ENCODE measurements around the gene HOXB3.

Gene HOXB3

DNA sequence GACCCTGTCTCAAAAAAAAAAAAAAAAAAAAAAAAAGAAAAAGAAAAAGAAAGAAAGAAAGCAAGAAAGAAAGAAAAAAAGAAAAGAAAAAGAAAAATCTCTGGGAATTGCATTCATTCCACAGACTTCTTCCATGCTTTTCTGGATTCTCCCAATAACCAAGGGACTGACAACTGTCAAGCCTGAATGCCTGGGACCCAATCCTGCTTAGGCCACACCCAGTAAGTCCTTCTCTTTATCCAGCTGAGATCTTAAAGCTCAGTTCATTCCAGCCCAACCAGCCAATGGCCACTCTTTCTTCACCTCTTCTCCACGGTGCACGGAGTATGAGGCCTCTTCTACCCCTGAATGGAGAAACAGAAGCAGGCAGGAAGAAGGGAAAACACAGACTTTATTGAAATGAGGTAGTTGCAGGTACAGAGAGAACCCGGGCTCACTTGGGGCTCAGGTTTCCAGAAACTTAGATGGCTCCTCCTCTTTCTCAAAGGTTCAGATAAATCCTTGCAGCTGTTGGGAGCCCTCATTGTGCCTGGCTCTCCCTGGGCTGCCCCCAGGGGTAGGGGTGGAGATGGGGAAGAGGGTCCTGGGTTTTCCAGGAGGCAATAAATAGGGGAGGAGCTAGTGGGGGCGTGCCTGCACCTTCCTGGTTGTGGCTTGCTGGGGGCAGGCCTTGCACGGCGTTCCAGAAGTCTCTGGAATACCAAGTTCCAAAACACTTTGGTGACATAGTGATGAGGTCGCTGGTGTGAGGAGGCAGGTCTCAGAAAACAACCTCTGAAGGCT is 61.7 kb downstream of the HOXB3 start:
- H3K36me3 ChIP-seq (ENCODE audit: control insufficient read depth in 2 of 2, insufficient read depth in 2 of 2, low read length in 2 of 2) = no peaks in the 10 kb centered on the region
- H3K9ac ChIP-seq (ENCODE audit: low read depth in 1 of 2, low read length in 2 of 2) = no peak overlapping the region
- H3K27ac ChIP-seq (ENCODE audit: low read depth in 2 of 2, low read length in 2 of 2) = no peak overlapping the region
- no peaks in the 10 kb centered on the region for H3K9me3 ChIP-seq (ENCODE audit: control insufficient read depth in 2 of 2, low read length in 2 of 2)
- peaks cover 4 to 10% of the 10 kb centered on the region in 2 donors for H3K27me3 ChIP-seq (ENCODE audit: control insufficient read depth in 2 of 2, insufficient read depth in 2 of 2, low read length in 2 of 2)
- no peak overlapping the region for H3K4me3 ChIP-seq (ENCODE audit: low read length in 2 of 2)
- no peaks in the 10 kb centered on the region for H3K4me1 ChIP-seq (ENCODE audit: control insufficient read depth in 2 of 2, insufficient read depth in 2 of 2, low read length in 2 of 2)

DNA sequence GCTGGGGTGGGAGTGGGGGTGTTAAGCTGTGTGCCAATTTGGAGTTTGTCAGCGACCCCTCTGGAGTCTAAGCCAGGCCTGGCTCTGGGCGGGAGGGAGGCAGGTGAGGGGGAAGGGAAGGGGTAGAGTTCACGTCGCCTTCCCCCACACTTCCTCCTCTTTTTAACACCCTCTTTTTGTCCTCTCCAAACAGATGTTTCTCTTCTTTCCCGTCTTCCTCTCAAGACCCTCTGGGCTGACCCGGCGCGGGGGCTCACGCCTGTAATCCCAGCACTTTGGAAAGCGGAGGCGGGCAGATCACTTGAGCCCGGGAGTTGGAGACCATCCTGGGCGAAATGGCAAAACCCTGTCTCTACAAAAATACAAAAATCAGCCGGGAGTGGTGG is 62.5 kb downstream of the HOXB3 start:
- Histone ChIP-seq H3K4me1 (ENCODE audit: control insufficient read depth in 2 of 2, insufficient read depth in 2 of 2, low read length in 2 of 2) (no peaks in the 10 kb centered on the region), H3K27me3 (ENCODE audit: control insufficient read depth in 2 of 2, insufficient read depth in 2 of 2, low read length in 2 of 2) (peaks cover 4 to 10% of the 10 kb centered on the region in 2 donors), H3K27ac (ENCODE audit: low read depth in 2 of 2, low read length in 2 of 2) (no peak overlapping the region), H3K4me3 (ENCODE audit: low read length in 2 of 2) (no peak overlapping the region), H3K9me3 (ENCODE audit: control insufficient read depth in 2 of 2, low read length in 2 of 2) (no peaks in the 10 kb centered on the region), H3K36me3 (ENCODE audit: control insufficient read depth in 2 of 2, insufficient read depth in 2 of 2, low read length in 2 of 2) (no peaks in the 10 kb centered on the region), H3K9ac (ENCODE audit: low read depth in 1 of 2, low read length in 2 of 2) (no peak overlapping the region)

DNA sequence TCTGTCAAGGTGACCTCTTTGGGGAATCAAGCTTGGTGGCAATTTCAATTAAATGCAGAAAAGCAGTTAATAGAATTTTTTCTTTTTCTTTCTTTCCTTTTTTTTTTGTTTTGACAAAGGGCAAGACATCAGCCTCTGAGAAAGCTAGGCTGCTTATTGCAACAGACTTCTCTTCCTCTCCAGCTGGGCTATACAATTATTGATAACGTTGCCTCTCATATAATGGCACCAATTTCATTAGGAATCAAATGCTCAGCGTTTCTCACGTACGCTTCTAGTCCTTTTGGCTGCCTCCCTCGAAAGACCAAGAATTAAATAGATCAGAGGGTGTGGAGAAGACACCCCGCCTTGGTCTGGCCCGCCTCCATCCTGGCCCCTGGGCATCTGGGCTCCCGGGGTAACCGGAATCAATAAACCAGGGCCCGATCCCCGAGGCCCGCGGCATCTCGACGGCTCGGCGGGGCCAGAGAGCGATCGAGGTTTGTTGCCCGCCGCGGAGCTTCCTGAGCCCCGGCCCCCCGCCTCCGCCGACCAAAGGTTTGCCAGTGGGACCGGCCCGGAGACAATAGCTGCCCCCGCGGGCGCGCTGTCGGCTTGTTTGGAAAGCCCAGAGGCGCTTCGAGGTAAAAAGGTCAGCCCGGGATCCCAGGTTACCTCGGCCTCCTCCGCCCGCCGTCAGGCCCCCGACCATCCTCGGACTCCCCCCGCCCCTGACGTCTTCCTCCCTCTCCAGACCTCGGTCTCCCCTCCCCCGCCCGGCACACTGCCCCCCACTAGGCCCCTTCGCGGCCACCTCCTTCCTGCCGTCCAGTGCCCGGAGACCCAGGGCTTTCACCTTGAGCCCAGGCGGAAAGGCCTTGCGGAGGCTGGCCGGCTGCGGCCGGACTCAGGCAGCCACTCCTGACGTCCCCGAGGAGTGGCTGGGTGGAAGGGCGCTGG is 63.2 kb downstream of the HOXB3 start:
- Histone ChIP-seq H3K4me1 (ENCODE audit: control insufficient read depth in 2 of 2, insufficient read depth in 2 of 2, low read length in 2 of 2) (peaks cover 0 to 4% of the 10 kb centered on the region in 2 donors), H3K9me3 (ENCODE audit: control insufficient read depth in 2 of 2, low read length in 2 of 2) (no peaks in the 10 kb centered on the region), H3K4me3 (ENCODE audit: low read length in 2 of 2) (no peak overlapping the region), H3K27me3 (ENCODE audit: control insufficient read depth in 2 of 2, insufficient read depth in 2 of 2, low read length in 2 of 2) (peaks cover 4 to 10% of the 10 kb centered on the region in 2 donors), H3K36me3 (ENCODE audit: control insufficient read depth in 2 of 2, insufficient read depth in 2 of 2, low read length in 2 of 2) (no peaks in the 10 kb centered on the region), H3K27ac (ENCODE audit: low read depth in 2 of 2, low read length in 2 of 2) (no peak overlapping the region), H3K9ac (ENCODE audit: low read depth in 1 of 2, low read length in 2 of 2) (no peak overlapping the region)

DNA sequence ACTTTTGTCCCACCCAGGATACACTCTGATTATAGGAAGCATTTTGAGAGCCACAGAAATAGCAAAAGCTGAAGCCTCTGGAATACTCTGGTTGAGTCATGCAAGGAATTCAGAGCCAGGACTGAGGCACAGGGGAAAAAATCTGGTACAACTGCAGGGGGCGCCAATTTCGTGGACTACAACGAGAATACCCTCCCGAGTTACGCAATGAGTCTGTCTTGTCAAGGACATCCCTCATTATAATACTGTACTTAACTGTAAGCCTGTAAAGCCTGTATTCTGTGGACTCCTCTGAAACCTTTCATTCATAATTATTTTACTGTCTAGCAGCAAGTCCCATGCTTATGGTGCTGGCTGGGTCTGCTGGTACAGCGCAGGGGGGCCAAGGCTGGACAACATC is 67.0 kb downstream of the HOXB3 start:
- H3K27me3 ChIP-seq (ENCODE audit: control insufficient read depth in 2 of 2, insufficient read depth in 2 of 2, low read length in 2 of 2) = peaks cover 4 to 8% of the 10 kb centered on the region in 2 donors

DNA sequence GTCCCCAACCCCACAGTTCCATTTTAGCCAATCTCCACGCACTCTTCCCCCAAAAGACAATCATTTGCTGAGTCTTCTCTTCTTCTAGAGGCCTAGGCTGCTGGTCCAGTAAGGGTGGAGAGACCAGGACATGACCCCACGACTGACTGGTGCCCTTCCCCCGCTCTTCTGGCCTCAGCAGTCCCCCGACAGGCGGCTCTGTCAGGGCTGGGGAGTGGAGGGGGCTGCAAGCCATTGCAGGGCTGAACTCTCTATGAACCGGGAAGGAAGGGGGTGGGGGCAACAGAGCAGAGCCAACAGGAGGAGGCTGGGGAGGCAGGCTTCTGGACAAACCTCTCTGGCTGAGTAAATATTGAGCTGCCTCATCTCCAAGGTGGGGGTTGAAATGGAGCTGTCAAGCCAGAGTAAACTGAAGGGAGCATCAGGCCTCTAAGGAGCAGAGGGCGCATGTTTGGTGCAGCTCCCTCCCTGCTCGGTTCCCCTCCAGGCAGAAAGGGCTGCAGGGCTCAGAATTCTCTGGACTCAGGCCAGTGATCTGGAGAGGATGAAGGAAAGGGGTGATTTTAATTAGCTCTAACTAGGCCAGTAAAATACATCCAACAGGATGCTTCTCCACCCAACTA is 67.9 kb downstream of the HOXB3 start:
- Histone ChIP-seq H3K36me3 (ENCODE audit: control insufficient read depth in 2 of 2, insufficient read depth in 2 of 2, low read length in 2 of 2) (no peaks in the 10 kb centered on the region), H3K27me3 (ENCODE audit: control insufficient read depth in 2 of 2, insufficient read depth in 2 of 2, low read length in 2 of 2) (peaks cover 4 to 8% of the 10 kb centered on the region in 2 donors), H3K9me3 (ENCODE audit: control insufficient read depth in 2 of 2, low read length in 2 of 2) (no peaks in the 10 kb centered on the region), H3K4me1 (ENCODE audit: control insufficient read depth in 2 of 2, insufficient read depth in 2 of 2, low read length in 2 of 2) (peaks cover 0 to 7% of the 10 kb centered on the region in 2 donors), H3K4me3 (ENCODE audit: low read length in 2 of 2) (no peak overlapping the region), H3K27ac (ENCODE audit: low read depth in 2 of 2, low read length in 2 of 2) (no peak overlapping the region), H3K9ac (ENCODE audit: low read depth in 1 of 2, low read length in 2 of 2) (no peak overlapping the region)

More for the DNA sequence above, 67.0 kb downstream of the HOXB3 start:
- no peak overlapping the region for H3K4me3 ChIP-seq (ENCODE audit: low read length in 2 of 2)
- no peaks in the 10 kb centered on the region for H3K9me3 ChIP-seq (ENCODE audit: control insufficient read depth in 2 of 2, low read length in 2 of 2)
- H3K4me1 ChIP-seq (ENCODE audit: control insufficient read depth in 2 of 2, insufficient read depth in 2 of 2, low read length in 2 of 2) = peaks cover 0 to 4% of the 10 kb centered on the region in 2 donors
- H3K27ac ChIP-seq (ENCODE audit: low read depth in 2 of 2, low read length in 2 of 2) = no peak overlapping the region
- no peak overlapping the region for H3K9ac ChIP-seq (ENCODE audit: low read depth in 1 of 2, low read length in 2 of 2)
- H3K36me3 ChIP-seq (ENCODE audit: control insufficient read depth in 2 of 2, insufficient read depth in 2 of 2, low read length in 2 of 2) = no peaks in the 10 kb centered on the region

DNA sequence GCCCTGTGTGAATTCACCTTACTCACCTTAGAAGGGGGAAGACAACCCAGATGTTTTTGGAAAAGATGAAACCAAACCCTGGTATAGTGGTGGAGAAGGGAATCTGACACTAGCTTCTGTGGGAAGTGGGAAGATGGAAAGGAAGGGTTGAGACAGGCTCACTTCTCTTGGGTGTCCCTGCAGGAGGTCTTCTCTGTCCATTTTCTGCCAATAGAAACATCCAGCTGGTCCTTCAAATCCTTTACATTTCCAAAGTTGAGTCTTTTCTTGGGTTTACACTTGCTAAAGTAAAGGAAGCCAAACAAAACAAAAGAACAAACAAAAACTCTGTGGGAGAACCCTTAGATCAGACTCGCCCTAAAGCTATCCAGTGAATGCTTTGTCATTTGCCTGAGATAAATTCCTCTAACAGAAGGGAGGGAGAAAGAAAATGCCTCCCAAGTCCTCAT is 69.4 kb downstream of the HOXB3 start:
- Histone ChIP-seq H3K9ac (ENCODE audit: low read depth in 1 of 2, low read length in 2 of 2) (no peak overlapping the region), H3K9me3 (ENCODE audit: control insufficient read depth in 2 of 2, low read length in 2 of 2) (no peaks in the 10 kb centered on the region), H3K27me3 (ENCODE audit: control insufficient read depth in 2 of 2, insufficient read depth in 2 of 2, low read length in 2 of 2) (peaks cover 0 to 2% of the 10 kb centered on the region in 2 donors), H3K4me1 (ENCODE audit: control insufficient read depth in 2 of 2, insufficient read depth in 2 of 2, low read length in 2 of 2) (peaks cover 0 to 7% of the 10 kb centered on the region in 2 donors), H3K27ac (ENCODE audit: low read depth in 2 of 2, low read length in 2 of 2) (no peak overlapping the region), H3K4me3 (ENCODE audit: low read length in 2 of 2) (no peak overlapping the region), H3K36me3 (ENCODE audit: control insufficient read depth in 2 of 2, insufficient read depth in 2 of 2, low read length in 2 of 2) (no peaks in the 10 kb centered on the region)

DNA sequence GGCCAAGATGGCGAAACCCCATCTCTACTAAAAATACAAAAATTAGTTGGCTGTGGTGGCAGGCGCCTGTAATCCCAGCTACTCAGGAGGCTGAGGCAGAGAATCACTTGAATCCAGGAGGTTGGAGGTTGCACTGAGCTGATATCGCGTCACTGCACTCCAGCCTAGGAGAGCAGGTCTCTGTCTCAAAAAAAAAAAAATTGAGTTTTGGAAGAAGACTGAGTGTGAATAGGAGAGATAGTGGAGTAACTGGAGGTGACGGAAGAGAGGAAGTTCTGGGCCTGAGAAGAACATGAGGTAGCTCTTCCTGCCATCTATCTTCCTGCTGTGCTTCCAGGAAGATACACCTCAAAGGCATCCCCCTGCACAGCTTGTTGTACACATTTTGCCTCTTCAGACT is 70.6 kb downstream of the HOXB3 start:
- peaks cover 0 to 7% of the 10 kb centered on the region in 2 donors for H3K4me1 ChIP-seq (ENCODE audit: control insufficient read depth in 2 of 2, insufficient read depth in 2 of 2, low read length in 2 of 2)
- no peaks in the 10 kb centered on the region for H3K9me3 ChIP-seq (ENCODE audit: control insufficient read depth in 2 of 2, low read length in 2 of 2)
- peaks cover 2% of the 10 kb centered on the region in 2 donors for H3K27me3 ChIP-seq (ENCODE audit: control insufficient read depth in 2 of 2, insufficient read depth in 2 of 2, low read length in 2 of 2)
- H3K27ac ChIP-seq (ENCODE audit: low read depth in 2 of 2, low read length in 2 of 2) = no peak overlapping the region
- no peak overlapping the region for H3K4me3 ChIP-seq (ENCODE audit: low read length in 2 of 2)
- no peaks in the 10 kb centered on the region for H3K36me3 ChIP-seq (ENCODE audit: control insufficient read depth in 2 of 2, insufficient read depth in 2 of 2, low read length in 2 of 2)
- no peak overlapping the region for H3K9ac ChIP-seq (ENCODE audit: low read depth in 1 of 2, low read length in 2 of 2)

DNA sequence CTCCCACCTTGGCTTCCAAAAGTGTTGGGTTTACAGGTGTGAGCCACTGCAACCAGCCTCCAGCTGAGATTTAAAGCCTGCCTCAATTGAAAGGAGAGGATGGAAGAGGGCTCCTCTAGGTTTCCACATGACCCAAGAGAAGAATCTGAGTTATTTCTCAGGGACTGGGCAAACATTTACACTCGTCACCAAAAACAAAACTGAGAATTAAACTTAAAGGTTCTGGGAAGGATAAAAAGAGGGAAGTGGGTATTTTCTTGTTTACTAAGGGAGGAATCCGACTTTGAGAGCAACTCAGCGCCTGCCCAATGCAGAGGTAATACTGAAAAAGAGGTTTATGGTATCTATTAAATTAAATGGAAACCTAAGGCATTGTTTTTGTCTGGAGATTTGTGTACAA is 72.6 kb downstream of the HOXB3 start:
- H3K27me3 ChIP-seq (ENCODE audit: control insufficient read depth in 2 of 2, insufficient read depth in 2 of 2, low read length in 2 of 2) = peaks cover 2 to 8% of the 10 kb centered on the region in 2 donors
- peaks cover 0 to 7% of the 10 kb centered on the region in 2 donors for H3K4me1 ChIP-seq (ENCODE audit: control insufficient read depth in 2 of 2, insufficient read depth in 2 of 2, low read length in 2 of 2)
- no peak overlapping the region for H3K4me3 ChIP-seq (ENCODE audit: low read length in 2 of 2)
- H3K9me3 ChIP-seq (ENCODE audit: control insufficient read depth in 2 of 2, low read length in 2 of 2) = no peaks in the 10 kb centered on the region
- H3K9ac ChIP-seq (ENCODE audit: low read depth in 1 of 2, low read length in 2 of 2) = no peak overlapping the region
- H3K27ac ChIP-seq (ENCODE audit: low read depth in 2 of 2, low read length in 2 of 2) = no peak overlapping the region
- no peaks in the 10 kb centered on the region for H3K36me3 ChIP-seq (ENCODE audit: control insufficient read depth in 2 of 2, insufficient read depth in 2 of 2, low read length in 2 of 2)

DNA sequence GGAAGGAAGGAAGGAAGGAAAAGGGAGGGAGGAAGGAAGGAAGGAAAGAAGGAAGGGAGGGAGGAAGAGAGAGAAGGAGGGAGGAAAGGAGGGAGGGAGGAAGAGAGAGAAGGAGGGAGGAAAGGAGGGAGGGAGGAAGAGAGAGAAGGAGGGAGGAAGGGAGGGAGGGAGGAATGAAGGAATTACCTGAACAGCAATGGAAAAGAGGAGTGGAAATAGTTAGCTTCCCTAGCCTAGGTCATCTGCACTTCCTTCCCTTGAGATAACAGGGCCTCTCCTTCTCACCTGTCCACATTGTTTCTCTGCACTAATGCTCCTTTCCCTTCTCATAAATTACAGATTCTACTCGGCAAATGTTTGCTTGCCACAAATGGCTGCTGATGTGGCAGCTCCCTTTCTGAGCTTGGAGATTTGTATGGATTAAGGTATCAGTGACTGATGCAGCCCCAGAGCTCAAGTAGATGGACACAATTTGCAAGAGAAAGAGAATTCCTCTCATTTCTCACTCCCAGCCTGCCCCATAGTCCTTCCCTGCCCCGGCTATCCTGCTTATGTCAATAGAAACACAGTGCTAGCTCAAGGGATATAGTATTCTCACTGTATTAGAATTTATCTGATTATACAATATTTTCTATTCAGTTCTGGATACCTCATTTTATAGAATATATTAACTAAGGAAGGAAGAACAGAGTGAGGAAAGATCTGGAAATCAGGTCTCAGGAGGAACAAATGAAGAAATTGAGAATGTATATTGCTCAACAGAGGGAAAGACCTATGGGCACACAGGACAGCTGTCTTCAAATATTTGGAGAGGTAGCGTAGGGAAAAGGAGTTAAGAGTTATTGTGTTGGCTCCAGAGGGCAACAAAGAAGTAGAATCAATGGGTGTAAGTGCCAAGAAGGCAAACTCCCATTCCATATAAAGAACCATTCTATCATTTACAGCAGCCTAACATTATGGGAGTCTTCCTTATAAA is 73.8 kb downstream of the HOXB3 start:
- Histone ChIP-seq H3K4me1 (ENCODE audit: control insufficient read depth in 2 of 2, insufficient read depth in 2 of 2, low read length in 2 of 2) (peaks cover 0 to 3% of the 10 kb centered on the region in 2 donors), H3K27ac (ENCODE audit: low read depth in 2 of 2, low read length in 2 of 2) (no peak overlapping the region), H3K27me3 (ENCODE audit: control insufficient read depth in 2 of 2, insufficient read depth in 2 of 2, low read length in 2 of 2) (peaks cover 2 to 8% of the 10 kb centered on the region in 2 donors), H3K9me3 (ENCODE audit: control insufficient read depth in 2 of 2, low read length in 2 of 2) (no peaks in the 10 kb centered on the region), H3K9ac (ENCODE audit: low read depth in 1 of 2, low read length in 2 of 2) (no peak overlapping the region), H3K36me3 (ENCODE audit: control insufficient read depth in 2 of 2, insufficient read depth in 2 of 2, low read length in 2 of 2) (no peaks in the 10 kb centered on the region), H3K4me3 (ENCODE audit: low read length in 2 of 2) (no peak overlapping the region)
